Ovary (tissue), 9 donors: ENCODE measurements around the gene SNAPC2. TPM values are rescaled to one million over a fixed set of nuclear protein-coding genes. Genes with fewer than 3 reads are reported as not detected.

Source experiments
- DNase-seq, 5 donors: peaks; one replicate each; pipeline ENCODE4 v3.0.0-alpha.2; 2019 to 2020
- H3K27ac ChIP-seq, 2 donors: fragments of 200-600 bp; one replicate each; pipeline versions ENCODE4 v1.5.1 to v1.8.0; 2019 to 2022
- H3K27me3 ChIP-seq: fragments of 200-600 bp; one replicate; pipeline ENCODE4 v1.8.0; 2022
- H3K36me3 ChIP-seq: fragments of 200-600 bp; sonication (generic); one replicate; pipeline ENCODE4 v1.5.1; 2019
- H3K4me1 ChIP-seq: one replicate; pipeline ENCODE4 v1.8.1; 2013; ENCODE audit warnings: mild to moderate bottlenecking, moderate library complexity; ENCODE audit not compliant: insufficient read depth
- H3K4me3 ChIP-seq: fragments of 200-600 bp; sonication (generic); one replicate; pipeline ENCODE4 v1.5.1; 2017
- H3K9me3 ChIP-seq, 2 donors: fragments of 200-600 bp in 1 of 2; sonication (generic) in 1 of 2; one replicate each; pipeline versions ENCODE4 v1.5.1 to v1.8.1; 2013 to 2019; ENCODE audit warnings: mild to moderate bottlenecking in 1 of 2, moderate library complexity in 1 of 2
- CTCF ChIP-seq, 3 donors: fragments of 450-650 bp in 2 of 3; fragments of 200-600 bp in 1 of 3; IDR thresholded peaks; one replicate each; pipeline versions ENCODE4 v1.5.1 to v1.8.0; 2016 to 2022; ENCODE audit warnings: antibody characterized with exemption in 3 of 3, mild to moderate bottlenecking in 1 of 3
- EP300 ChIP-seq: sonication (generic); formaldehyde crosslinking; IDR thresholded peaks from one replicate; pipeline ENCODE4 v1.6.1; 2017; ENCODE audit warnings: antibody characterized with exemption
- POLR2A ChIP-seq: fragments of 450-650 bp; IDR thresholded peaks from one replicate; pipeline ENCODE4 v1.6.1; 2017; ENCODE audit warnings: antibody characterized with exemption, mild to moderate bottlenecking, moderate library complexity
- whole genome bisulfite sequencing, 3 donors: extraction: QIAGEN DNeasy Blood & Tissue Kit in 1 of 3; methylation state at CpG; one replicate each; pipeline versions ENCODE4 v1.1.5 to v1.1.7; 2013 to 2017; 5-methylcytosine and 5-hydroxymethylcytosine counted together
- intact Hi-C, 4 donors: fragments of 100-400 bp; cut with DNase I; formaldehyde crosslinking; loops; one replicate each; pipeline versions ENCODE4 v1.11.0 to v1.15.1; 2022 to 2023
- polyA plus RNA-seq, 2 donors: library from polyadenylated mRNA; stranded (reverse); fragments of 200-250 nt in 1 of 2; fragments of 350-450 nt in 1 of 2; fragmentation: Illumina TruSeq in 1 of 2; extraction: RNeasy Lipid Tissue Mini Kit (QIAGEN cat#74804) in 1 of 2; gene quantifications; one replicate each; pipeline ENCODE4 v1.2.3, GENCODE V29; 2013 to 2014
- total RNA-seq, 7 donors: library from RNA; depleted of rRNA in 2 of 7; stranded (reverse); fragments of >200 nt in 2 of 7; fragmentation: NEBNext Ultra II Directional in 3 of 7; extraction: Animal tissue kit (Norgen Biotek cat#: 25700) in 3 of 7; gene quantifications; one replicate each; pipeline versions ENCODE4 v1.1.0 to v1.2.4, GENCODE V29; 2016 to 2023
- donor health status: DM: no; HTN: no; CAD: no; lungs with moderate emphysema.
- donor health status: DM: no; HTN: no; CAD: no.
- donor health status: Bipolar disorder and iron deficiency.
- donor health status: DM: yes; HTN: yes; CAD: no.
- donor health status: DM: no; HTN: no; CAD: no.
- donor health status: DM: yes; HTN: yes; CAD: no.

Gene SNAPC2
- total and polyA plus RNA-seq, 9 donors, result 1.8 to 26.6 (median 16.3) TPM

GRCh38 chr19:7933411-7933810 is 13.3 kb downstream of the SNAPC2 start:
- no peak for TF ChIP-seq EP300
- TF ChIP-seq POLR2A, result no peak
- TF ChIP-seq CTCF (IDR thresholded peaks at IDR 0.05), result no peak
- no peaks in the 10 kb centered on the region for H3K36me3 ChIP-seq
- 72 to 88% (median 82%) methylated on average over 13 to 14 of the region's 14 CpGs for WGBS, 3 donors

GRCh38 chr19:7933828-7934725 is 13.9 kb downstream of the SNAPC2 start:
- H3K36me3 ChIP-seq, result no peaks in the 10 kb centered on the region
- whole genome bisulfite sequencing, 3 donors, result 84 to 85% (median 85%) methylated on average over 48 to 55 of the region's 55 CpGs

More at GRCh38 chr19:7933411-7933810, 13.3 kb downstream of the SNAPC2 start:
- peaks cover 7% of the 10 kb centered on the region for H3K4me1 ChIP-seq
- DNase-seq, result no peak
- no peaks in the 10 kb centered on the region for H3K27me3 ChIP-seq
- intact Hi-C loops, result no loop called here
- no peak overlapping the region for H3K27ac ChIP-seq
- H3K4me3 ChIP-seq, result no peak overlapping the region
- no peaks in the 10 kb centered on the region for H3K9me3 ChIP-seq

GRCh38 chr19:7934766-7935165 is 14.6 kb downstream of the SNAPC2 start:
- Histone ChIP-seq H3K36me3 (no peaks in the 10 kb centered on the region), H3K4me3 (no peak overlapping the region), H3K4me1 (peaks cover 2% of the 10 kb centered on the region), H3K27ac (no peak overlapping the region), H3K27me3 (no peaks in the 10 kb centered on the region), H3K9me3 (no peaks in the 10 kb centered on the region)
- intact Hi-C loops, result no loop called here
- DNase-seq, result no peak
- no peak for TF ChIP-seq POLR2A
- TF ChIP-seq CTCF (IDR thresholded peaks at IDR 0.05), result no peak
- TF ChIP-seq EP300, result no peak
- WGBS, 3 donors, result 86 to 87% (median 87%) methylated on average over 21 of the region's 21 CpGs

More at GRCh38 chr19:7933828-7934725, 13.9 kb downstream of the SNAPC2 start:
- Histone ChIP-seq H3K4me3 (no peak overlapping the region), H3K4me1 (peaks cover 6% of the 10 kb centered on the region), H3K27ac (no peak overlapping the region), H3K27me3 (no peaks in the 10 kb centered on the region), H3K9me3 (no peaks in the 10 kb centered on the region)
- intact Hi-C loops, result no loop called here
- DNase-seq, result peak in 1 of 5 donors; percentile 12
- TF ChIP-seq EP300, result no peak
- no peak for TF ChIP-seq CTCF (IDR thresholded peaks at IDR 0.05)
- TF ChIP-seq POLR2A, result no peak

GRCh38 chr19:7940841-7941240 is 20.7 kb downstream of the SNAPC2 start:
- no peak for TF ChIP-seq CTCF (IDR thresholded peaks at IDR 0.05)
- TF ChIP-seq POLR2A, result no peak
- no peak for TF ChIP-seq EP300
- Histone ChIP-seq H3K27me3 (no peaks in the 10 kb centered on the region), H3K36me3 (no peaks in the 10 kb centered on the region), H3K9me3 (no peaks in the 10 kb centered on the region), H3K4me1 (peaks cover 10% of the 10 kb centered on the region), H3K27ac (no peak overlapping the region), H3K4me3 (no peak overlapping the region)
- intact Hi-C loops, result loop anchor here in 2 of 4 donors (10.0 kb wide), 2 partner anchors 64 to 314 kb away; partner anchors contain the start of gene ELAVL1 (in 1 of the 2)
- no peak for DNase-seq
- WGBS, 3 donors, result 87 to 91% (median 89%) methylated on average over 13 of the region's 13 CpGs
